Pancreas (tissue), 10 donors: ENCODE results near the gene RP9. TPM values are rescaled to one million over a fixed set of nuclear protein-coding genes. Genes with fewer than 3 reads are reported as not detected.

Source experiments
- ATAC-seq, 4 donors: fragments of 200-7000 bp; cut with Tn5 transposase; one replicate each; pipeline versions ENCODE4 v1.8.0 to v1.9.1; 2020; ENCODE audit warnings: mild to moderate bottlenecking in 4 of 4, moderate library complexity in 4 of 4
- DNase-seq, 6 donors: peaks; one replicate each; pipeline ENCODE4 v3.0.0-alpha.2; 2020
- FAIRE-seq: peaks from 2 replicates; lab custom pipeline; 2012; peaks lifted over from hg19 to GRCh38; lab: Jason Lieb, UNC
- H3K27ac ChIP-seq, 4 donors: fragments of 200-600 bp; sonication (generic); 1 replicate in 3 of 4; 2 replicates in 1 of 4; pipeline versions ENCODE4 v1.5.0 to v1.8.0; 2020
- H3K27me3 ChIP-seq, 4 donors: fragments of 200-600 bp; one replicate each; pipeline ENCODE4 v1.8.0; 2021
- H3K36me3 ChIP-seq, 3 donors: fragments of 200-600 bp; sonication (generic) in 1 of 3; one replicate each; pipeline versions ENCODE4 v1.5.0 to v1.8.0; 2020 to 2021
- H3K4me1 ChIP-seq, 3 donors: fragments of 200-600 bp; one replicate each; pipeline ENCODE4 v1.8.0; 2021
- H3K4me3 ChIP-seq, 4 donors: fragments of 200-600 bp; sonication (generic) in 2 of 4; one replicate each; pipeline versions ENCODE4 v1.5.0 to v1.8.0; 2020 to 2021
- H3K9me3 ChIP-seq, 4 donors: fragments of 200-600 bp; one replicate each; pipeline ENCODE4 v1.8.0; 2021
- WGBS, 2 donors: extraction: QIAGEN DNeasy Blood & Tissue Kit; methylation state at CpG; one replicate each; pipeline ENCODE4 v1.1.7; 2013; 5-methylcytosine and 5-hydroxymethylcytosine counted together
- intact Hi-C, 3 donors: fragments of 100-400 bp; cut with DNase I; formaldehyde crosslinking; loops; one replicate each; pipeline versions ENCODE4 v1.11.1 to v1.14.2; 2022
- polyA plus RNA-seq, 2 donors: library from polyadenylated mRNA; stranded (reverse); fragments of 200-250 nt; gene quantifications; one replicate each; pipeline ENCODE4 v1.2.3, GENCODE V29; 2013
- total RNA-seq, 6 donors: library from RNA; stranded (reverse); fragmentation: NEBNext Ultra II Directional in 4 of 6; extraction: Animal tissue kit (Norgen Biotek cat#: 25700) in 4 of 6; gene quantifications; one replicate each; pipeline versions ENCODE4 v1.2.1 to v1.2.4, GENCODE V29; 2021 to 2023
- TF ChIP-seq, protein P1 (sequence below), 4 donors: fragments of 200-600 bp; sonication (generic) in 3 of 4; IDR thresholded peaks; one replicate each; pipeline versions ENCODE4 v1.5.0 to v1.8.0; 2021; ENCODE audit warnings: antibody characterized with exemption in 4 of 4
- donor health status: healthy with polysubstance abuse.
- donor health status: DM: no; HTN: no; CAD: no; lungs with moderate emphysema.
- donor health status: DM: no; HTN: no; CAD: no.
- donor health status: control.
- donor health status: control.
- donor health status: Bipolar disorder and iron deficiency.
- donor health status: DM: yes; HTN: yes; CAD: no.
- donor health status: DM: no; HTN: no; CAD: no.
- donor health status: DM: no; HTN: no; CAD: no.
- donor health status: DM: yes; HTN: yes; CAD: no.

The RP9 gene
- total and polyA plus RNA-seq, 8 donors = 5.5 to 20.1 (median 7.1) TPM

DNA sequence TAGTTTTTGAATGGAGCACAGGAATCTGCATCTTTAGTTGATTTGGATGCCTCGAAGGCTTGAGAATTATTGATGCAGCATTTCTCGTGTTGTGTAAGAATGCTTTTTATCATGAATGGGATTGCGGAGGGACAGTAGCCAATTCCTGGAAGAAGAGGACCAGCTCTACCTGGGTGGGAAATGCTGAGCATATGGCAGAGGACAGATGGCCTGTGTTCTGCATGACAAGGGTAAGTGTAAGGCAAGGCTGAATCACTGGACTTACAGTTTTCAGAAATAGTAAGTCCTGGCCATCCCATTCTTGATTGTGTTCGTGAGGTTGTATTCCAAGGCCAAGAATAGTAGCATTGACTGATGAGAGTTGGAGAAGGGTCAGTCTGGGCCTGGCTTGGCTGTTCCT lies 15.9 kb downstream of the RP9 start:
- ATAC-seq (no peak), DNase-seq (no peak), FAIRE-seq (no peak)
- H3K4me3 ChIP-seq = no peak overlapping the region
- peaks cover 0 to 37% (median 10%) of the 10 kb centered on the region in 3 donors for H3K36me3 ChIP-seq
- no peaks in the 10 kb centered on the region for H3K9me3 ChIP-seq
- no peaks in the 10 kb centered on the region for H3K4me1 ChIP-seq
- H3K27ac ChIP-seq = no peak overlapping the region
- WGBS, 2 donors = 78 to 91% methylated on average over 4 of the region's 4 CpGs
- intact Hi-C loops = no loop called here
- TF ChIP-seq, protein P1, sequence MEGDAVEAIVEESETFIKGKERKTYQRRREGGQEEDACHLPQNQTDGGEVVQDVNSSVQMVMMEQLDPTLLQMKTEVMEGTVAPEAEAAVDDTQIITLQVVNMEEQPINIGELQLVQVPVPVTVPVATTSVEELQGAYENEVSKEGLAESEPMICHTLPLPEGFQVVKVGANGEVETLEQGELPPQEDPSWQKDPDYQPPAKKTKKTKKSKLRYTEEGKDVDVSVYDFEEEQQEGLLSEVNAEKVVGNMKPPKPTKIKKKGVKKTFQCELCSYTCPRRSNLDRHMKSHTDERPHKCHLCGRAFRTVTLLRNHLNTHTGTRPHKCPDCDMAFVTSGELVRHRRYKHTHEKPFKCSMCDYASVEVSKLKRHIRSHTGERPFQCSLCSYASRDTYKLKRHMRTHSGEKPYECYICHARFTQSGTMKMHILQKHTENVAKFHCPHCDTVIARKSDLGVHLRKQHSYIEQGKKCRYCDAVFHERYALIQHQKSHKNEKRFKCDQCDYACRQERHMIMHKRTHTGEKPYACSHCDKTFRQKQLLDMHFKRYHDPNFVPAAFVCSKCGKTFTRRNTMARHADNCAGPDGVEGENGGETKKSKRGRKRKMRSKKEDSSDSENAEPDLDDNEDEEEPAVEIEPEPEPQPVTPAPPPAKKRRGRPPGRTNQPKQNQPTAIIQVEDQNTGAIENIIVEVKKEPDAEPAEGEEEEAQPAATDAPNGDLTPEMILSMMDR (IDR thresholded peaks at IDR 0.05) = no peak
- no peaks in the 10 kb centered on the region for H3K27me3 ChIP-seq

- no peaks in the 10 kb centered on the region for H3K9me3 ChIP-seq
- TF ChIP-seq, protein P1 (IDR thresholded peaks at IDR 0.05) = no peak
- 68 to 83% methylated on average over 5 of the region's 5 CpGs for WGBS, 2 donors
- H3K27me3 ChIP-seq = no peaks in the 10 kb centered on the region
- DNase-seq = no peak
- FAIRE-seq = no peak
- H3K27ac ChIP-seq = no peak overlapping the region
- no peak overlapping the region for H3K4me3 ChIP-seq
- intact Hi-C loops = no loop called here
- ATAC-seq = no peak
- peaks cover 0 to 25% (median 10%) of the 10 kb centered on the region in 3 donors for H3K36me3 ChIP-seq
- no peaks in the 10 kb centered on the region for H3K4me1 ChIP-seq
Measured at GRCh38 chr7:33091641-33092191, 17.5 kb downstream of the RP9 start.

DNA sequence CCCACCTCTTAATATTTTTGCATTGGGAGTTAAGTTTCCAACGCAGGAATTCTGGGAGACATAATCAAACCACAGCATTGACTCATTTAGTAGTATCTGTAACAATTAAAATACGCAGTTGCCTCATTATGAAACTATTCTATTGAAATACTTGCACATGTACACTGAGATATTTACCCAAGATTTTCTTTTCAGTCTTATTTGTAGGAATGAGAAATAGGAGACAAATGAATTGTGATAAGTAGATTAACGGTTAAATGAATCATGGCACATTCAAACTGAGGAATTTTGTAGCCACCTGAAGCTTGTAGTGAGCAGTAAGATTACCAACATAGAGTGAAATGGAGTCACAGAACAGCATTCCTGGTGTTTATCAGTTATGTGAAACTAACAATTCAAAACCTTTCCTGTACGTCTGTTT lies 18.1 kb downstream of the RP9 start:
- no peak overlapping the region for H3K27ac ChIP-seq
- 72 to 85% methylated on average over 4 of the region's 4 CpGs for WGBS, 2 donors
- no peak overlapping the region for H3K4me3 ChIP-seq
- no peaks in the 10 kb centered on the region for H3K27me3 ChIP-seq
- intact Hi-C loops = no loop called here
- no peak for FAIRE-seq
- no peaks in the 10 kb centered on the region for H3K9me3 ChIP-seq
- peaks cover 0 to 19% (median 6%) of the 10 kb centered on the region in 3 donors for H3K36me3 ChIP-seq
- no peak for DNase-seq
- TF ChIP-seq, protein P1 (IDR thresholded peaks at IDR 0.05) = no peak
- no peaks in the 10 kb centered on the region for H3K4me1 ChIP-seq
- ATAC-seq = no peak

GRCh38 chr7:33089142-33089541 lies 20.1 kb downstream of the RP9 start:
- Histone ChIP-seq H3K36me3 (no peaks in the 10 kb centered on the region), H3K27me3 (no peaks in the 10 kb centered on the region), H3K9me3 (no peaks in the 10 kb centered on the region), H3K27ac (no peak overlapping the region), H3K4me1 (no peaks in the 10 kb centered on the region), H3K4me3 (no peak overlapping the region)
- intact Hi-C loops = no loop called here
- ATAC-seq (no peak), DNase-seq (no peak), FAIRE-seq (no peak)
- 77 to 88% methylated on average over 7 of the region's 7 CpGs for WGBS, 2 donors
- TF ChIP-seq, protein P1 (IDR thresholded peaks at IDR 0.05) = no peak

DNA sequence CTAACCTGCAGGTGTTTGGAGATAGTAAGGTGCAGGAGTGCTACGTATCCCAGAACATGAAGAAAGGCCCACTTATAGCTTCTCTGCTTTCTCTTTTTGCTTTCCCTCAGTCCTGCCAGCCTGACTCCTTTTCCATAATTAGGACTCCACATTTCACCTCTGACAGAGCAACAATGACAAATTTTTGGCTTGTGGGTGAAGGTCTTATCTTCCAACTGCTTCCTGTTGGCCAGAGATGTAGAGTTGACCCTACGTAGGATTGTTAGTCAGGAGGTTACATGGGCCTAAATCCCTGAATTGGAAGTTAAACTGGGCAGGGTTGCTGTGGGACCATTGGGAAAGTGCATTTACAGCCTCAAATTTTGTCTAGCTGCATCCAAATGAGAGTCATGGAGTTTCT lies 21.3 kb downstream of the RP9 start:
- Histone ChIP-seq H3K27me3 (no peaks in the 10 kb centered on the region), H3K27ac (no peak overlapping the region), H3K36me3 (no peaks in the 10 kb centered on the region), H3K4me1 (no peaks in the 10 kb centered on the region), H3K4me3 (no peak overlapping the region), H3K9me3 (no peaks in the 10 kb centered on the region)
- TF ChIP-seq, protein P1 (IDR thresholded peaks at IDR 0.05) = no peak
- no peak for FAIRE-seq
- no peak for ATAC-seq
- WGBS, 2 donors = 63 to 69% methylated on average over 2 of the region's 2 CpGs
- DNase-seq = no peak
- intact Hi-C loops = no loop called here
